Uterus (tissue), 2 donors: ENCODE data around the gene FYN.

Source experiments
- CTCF ChIP-seq, 4 experiments: fragments of 200-600 bp in 2 of 4; fragments of 450-650 bp in 2 of 4; sonication (generic) in 2 of 4; IDR thresholded peaks; one replicate each; pipeline ENCODE4 v1.5.1; 2016 to 2019; ENCODE audit warnings: antibody characterized with exemption in 4 of 4, mild to moderate bottlenecking in 2 of 4, moderate library complexity in 1 of 4
- POLR2A ChIP-seq, 2 donors: fragments of 450-650 bp; IDR thresholded peaks; one replicate each; pipeline ENCODE4 v1.6.1; 2016; ENCODE audit warnings: antibody characterized with exemption in 2 of 2, mild to moderate bottlenecking in 1 of 2, moderate library complexity in 1 of 2

DNA sequence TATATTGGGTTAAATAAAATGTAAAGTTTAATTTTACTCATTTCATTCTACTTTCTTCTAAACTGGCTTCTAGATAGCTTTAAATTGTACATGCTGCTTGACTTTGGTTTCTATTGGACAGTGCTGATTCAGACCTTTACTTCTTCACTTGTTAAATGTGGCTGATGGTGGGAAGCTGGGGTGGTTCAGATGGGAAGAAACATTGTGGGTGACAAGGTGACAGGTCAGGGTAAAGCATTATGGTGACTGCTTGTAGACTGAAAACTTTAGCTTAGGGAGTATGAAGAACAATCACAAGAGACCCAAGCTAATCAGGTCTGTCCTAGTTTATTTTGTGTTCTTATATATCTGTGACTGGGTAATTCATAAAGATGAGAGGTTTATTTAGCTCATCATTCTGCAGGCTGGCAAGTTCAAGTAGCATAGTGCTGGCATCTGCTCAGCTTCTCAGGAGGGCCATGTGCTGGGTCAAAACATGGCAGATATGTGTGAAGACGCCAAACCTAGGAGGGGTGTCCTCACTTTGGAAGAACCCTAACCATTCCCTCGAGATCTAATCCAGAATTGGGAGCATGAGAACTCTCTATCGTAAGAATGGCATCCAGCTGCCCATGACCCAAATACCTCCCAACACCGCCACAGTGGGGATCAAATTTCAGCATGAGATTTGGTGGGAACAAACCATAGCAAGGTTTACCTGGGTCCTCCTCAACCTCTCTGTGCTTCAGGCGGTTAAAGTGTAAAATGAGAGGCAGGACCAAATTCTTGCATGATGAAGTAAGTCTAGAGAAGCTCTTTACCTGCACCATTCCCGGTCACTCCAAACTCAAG lies 102.8 kb downstream of the FYN start:
- no peak for TF ChIP-seq CTCF (IDR thresholded peaks at IDR 0.05)
- no peak for TF ChIP-seq POLR2A (IDR thresholded peaks at IDR 0.05)
